Osteoblast (primary cell): ENCODE data around the gene FXR2. TPM values are rescaled to one million over a fixed set of nuclear protein-coding genes. Genes with fewer than 3 reads are reported as not detected.
A peak's percentile ranks its signal among the peaks of the same experiment; 100 is the strongest.

Source experiments
- DNase-seq: peaks from one replicate; pipeline ENCODE4 v3.0.0; 2011; ENCODE audit warnings: low spot score, mixed read lengths; ENCODE audit not compliant: insufficient read length; ENCODE audit errors: missing footprints
- H2AFZ ChIP-seq: 2 replicates; pipeline ENCODE4 v1.6.0; 2011; ENCODE audit warnings: mild to moderate bottlenecking, low read length
- H3K27ac ChIP-seq: 2 replicates; pipeline ENCODE4 v1.5.1; 2011; ENCODE audit warnings: mild to moderate bottlenecking, low read depth, low read length, moderate library complexity
- H3K27me3 ChIP-seq: 2 replicates; pipeline ENCODE4 v1.6.0; 2012; ENCODE audit warnings: mild to moderate bottlenecking, control low read depth, inconsistent platforms, low read length, moderate library complexity; ENCODE audit not compliant: insufficient read depth
- H3K36me3 ChIP-seq: 2 replicates; pipeline ENCODE4 v1.5.1; 2011; ENCODE audit warnings: mild to moderate bottlenecking, low read length, control low read depth, moderate library complexity; ENCODE audit not compliant: insufficient read depth
- H3K4me1 ChIP-seq: 2 replicates; pipeline ENCODE4 v1.5.1; 2011; ENCODE audit warnings: mild to moderate bottlenecking, low read length, control low read depth, moderate library complexity; ENCODE audit not compliant: insufficient read depth
- H3K4me2 ChIP-seq: 2 replicates; pipeline ENCODE4 v1.6.0; 2011; ENCODE audit warnings: mild to moderate bottlenecking, low read length; ENCODE audit not compliant: insufficient read depth
- H3K4me3 ChIP-seq: fragments of 200-600 bp; sonication (generic); 3 replicates; pipeline ENCODE4 v1.5.1; 2012; ENCODE audit warnings: mild to moderate bottlenecking, low read length, inconsistent platforms; ENCODE audit not compliant: insufficient read depth
- H3K79me2 ChIP-seq: 2 replicates; pipeline ENCODE4 v1.6.0; 2012; ENCODE audit warnings: mild to moderate bottlenecking, low read length, control low read depth, inconsistent platforms; ENCODE audit not compliant: insufficient read depth
- H3K9me3 ChIP-seq: 2 replicates; pipeline ENCODE4 v1.5.1; 2011; ENCODE audit warnings: low read depth, low read length, control low read depth
- H4K20me1 ChIP-seq: 2 replicates; pipeline ENCODE4 v1.6.0; 2012; ENCODE audit warnings: mild to moderate bottlenecking, low read length, control low read depth; ENCODE audit not compliant: insufficient read depth
- total RNA-seq: library from RNA; depleted of rRNA; stranded (reverse); fragments of >200 nt; gene quantifications from 2 replicates; pipeline ENCODE4 v1.2.3, GENCODE V29; 2012
- TF ChIP-seq, protein P1 (sequence below): IDR thresholded peaks from 2 replicates; pipeline ENCODE4 v1.5.1; 2011; ENCODE audit warnings: mild to moderate bottlenecking, low read depth, low read length, moderate library complexity; ENCODE audit errors: extremely low read depth

Gene FXR2
- 41.8 and 42.7 TPM in 2 replicates for total RNA-seq

- Histone ChIP-seq H3K27ac (peak within 1 kb of the TSS; percentile 71), H3K4me1 (peaks cover 23% of the 10 kb centered on the region), H3K9me3 (no peaks in the 10 kb centered on the region), H3K79me2 (peaks cover 44% of the 10 kb centered on the region), H3K36me3 (peaks cover 13% of the 10 kb centered on the region), H2AFZ (peak within 1 kb of the TSS; percentile 96), H3K27me3 (no peaks in the 10 kb centered on the region), H3K4me3 (peak within 1 kb of the TSS; percentile 92), H3K4me2 (peak within 1 kb of the TSS; percentile 94), H4K20me1 (peaks cover 36% of the 10 kb centered on the region)
- TF ChIP-seq, protein P1, sequence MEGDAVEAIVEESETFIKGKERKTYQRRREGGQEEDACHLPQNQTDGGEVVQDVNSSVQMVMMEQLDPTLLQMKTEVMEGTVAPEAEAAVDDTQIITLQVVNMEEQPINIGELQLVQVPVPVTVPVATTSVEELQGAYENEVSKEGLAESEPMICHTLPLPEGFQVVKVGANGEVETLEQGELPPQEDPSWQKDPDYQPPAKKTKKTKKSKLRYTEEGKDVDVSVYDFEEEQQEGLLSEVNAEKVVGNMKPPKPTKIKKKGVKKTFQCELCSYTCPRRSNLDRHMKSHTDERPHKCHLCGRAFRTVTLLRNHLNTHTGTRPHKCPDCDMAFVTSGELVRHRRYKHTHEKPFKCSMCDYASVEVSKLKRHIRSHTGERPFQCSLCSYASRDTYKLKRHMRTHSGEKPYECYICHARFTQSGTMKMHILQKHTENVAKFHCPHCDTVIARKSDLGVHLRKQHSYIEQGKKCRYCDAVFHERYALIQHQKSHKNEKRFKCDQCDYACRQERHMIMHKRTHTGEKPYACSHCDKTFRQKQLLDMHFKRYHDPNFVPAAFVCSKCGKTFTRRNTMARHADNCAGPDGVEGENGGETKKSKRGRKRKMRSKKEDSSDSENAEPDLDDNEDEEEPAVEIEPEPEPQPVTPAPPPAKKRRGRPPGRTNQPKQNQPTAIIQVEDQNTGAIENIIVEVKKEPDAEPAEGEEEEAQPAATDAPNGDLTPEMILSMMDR = peak; percentile 46
- peak; percentile 100 for DNase-seq
These were observed at the start of gene FXR2 for GRCh38 chr17:7614425-7615264. Gene FXR2, minus strand, starts transcription at chr17:7614897. Its CDS starts 365 bp downstream, at chr17:7614532.

DNA sequence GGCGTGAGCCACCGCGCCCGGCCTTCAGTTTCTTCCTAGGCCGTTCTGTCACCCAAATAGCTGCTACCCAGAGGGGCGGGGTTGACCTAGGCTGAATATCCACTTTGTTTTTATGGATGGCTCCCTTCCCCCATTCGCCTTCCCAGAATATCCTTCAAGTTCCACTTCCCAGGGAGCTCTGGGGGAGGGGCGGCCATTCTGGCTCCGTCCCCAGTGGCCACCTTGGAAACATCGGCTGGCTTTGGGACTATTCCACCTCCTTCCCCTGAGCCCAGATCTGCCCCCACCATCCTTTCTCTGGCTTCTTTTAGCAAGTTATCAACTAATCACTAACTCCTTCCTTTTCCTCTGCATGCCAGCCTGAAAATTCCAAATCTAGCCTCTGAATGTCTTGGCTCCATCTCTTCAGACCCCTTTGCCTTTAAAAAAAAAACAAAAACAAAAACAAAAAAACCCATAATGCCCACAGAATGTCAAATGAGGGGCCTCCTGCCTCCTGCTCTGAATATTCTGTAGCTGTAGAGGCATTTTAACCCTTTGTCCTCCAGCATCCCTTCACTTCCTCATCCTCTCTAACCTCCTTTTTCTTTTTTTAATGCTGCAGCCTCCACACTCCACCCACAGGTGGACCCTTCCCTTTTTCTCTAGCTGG lies 42.4 kb upstream of the FXR2 start:
- Histone ChIP-seq H3K9me3 (no peaks in the 10 kb centered on the region), H3K36me3 (no peaks in the 10 kb centered on the region), H3K27ac (no peak overlapping the region), H3K79me2 (no peaks in the 10 kb centered on the region), H3K4me3 (no peak overlapping the region), H2AFZ (no peak overlapping the region), H3K4me1 (no peaks in the 10 kb centered on the region), H3K4me2 (no peak overlapping the region), H4K20me1 (no peaks in the 10 kb centered on the region), H3K27me3 (peaks cover 43% of the 10 kb centered on the region)
- TF ChIP-seq, protein P1 = no peak
- no peak for DNase-seq

DNA sequence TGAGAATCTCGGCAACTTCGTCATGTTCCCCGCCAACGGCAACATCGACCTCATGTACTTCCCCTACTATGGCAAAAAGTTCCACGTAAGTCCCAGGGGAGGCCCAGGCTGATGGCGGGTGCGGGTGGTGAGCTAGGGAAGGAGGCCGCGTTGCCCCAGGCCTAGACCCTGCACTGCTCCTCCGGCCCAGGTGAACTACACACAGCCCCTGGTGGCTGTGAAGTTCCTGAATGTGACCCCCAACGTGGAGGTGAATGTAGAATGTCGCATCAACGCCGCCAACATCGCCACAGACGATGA lies 40.8 kb upstream of the FXR2 start:
- Histone ChIP-seq H2AFZ (no peak overlapping the region), H4K20me1 (no peaks in the 10 kb centered on the region)

More for the DNA sequence above, 40.8 kb upstream of the FXR2 start:
- Histone ChIP-seq H3K4me1 (no peaks in the 10 kb centered on the region), H3K9me3 (no peaks in the 10 kb centered on the region), H3K4me3 (no peak overlapping the region), H3K36me3 (no peaks in the 10 kb centered on the region), H3K4me2 (no peak overlapping the region), H3K79me2 (no peaks in the 10 kb centered on the region), H3K27me3 (peaks cover 59% of the 10 kb centered on the region), H3K27ac (no peak overlapping the region)
- TF ChIP-seq, protein P1 = no peak
- no peak for DNase-seq
